T-cell (primary cell): ENCODE measurements around the gene XXYLT1. TPM values are rescaled to one million over a fixed set of nuclear protein-coding genes. Genes with fewer than 3 reads are reported as not detected.

Source experiments
- ATAC-seq, 4 experiments: fragments of 200-7000 bp in 3 of 4; fragments of 150-1000 bp in 1 of 4; cut with Tn5 transposase; replicated peaks in 1 of 4; 1 replicate in 3 of 4; 2 replicates in 1 of 4; pipeline ENCODE4 v1.10.0; 2021; ENCODE audit warnings: moderate library complexity in 3 of 4, mild to moderate bottlenecking in 2 of 4, moderate number of reproducible peaks in 1 of 4
- CTCF ChIA-PET, 2 donors: fragments of 300-600 bp; sonication (Branson Sonifier 250); formaldehyde crosslinking; loops; one replicate each; lab custom pipeline; 2022; ENCODE audit warnings: antibody characterized with exemption in 2 of 2; lab: Charles Lee
- POLR2A ChIA-PET, 2 donors: fragments of 300-600 bp; sonication (Branson Sonifier 250); formaldehyde crosslinking; loops; one replicate each; lab custom pipeline; 2022; ENCODE audit warnings: antibody characterized with exemption in 2 of 2; lab: Charles Lee
- DNase-seq, 35 experiments: peaks; one replicate each; pipeline versions ENCODE4 v3.0.0 to v3.0.0-alpha.2; 2013 to 2023
- H3K27ac ChIP-seq: one replicate; pipeline ENCODE4 v1.5.1; 2013; ENCODE audit warnings: low read length
- H3K27me3 ChIP-seq, 2 experiments: replicated peaks in 1 of 2; 1 replicate in 1 of 2; 2 replicates in 1 of 2; pipeline versions ENCODE4 v1.6.1 to v1.7.0; 2013; ENCODE audit warnings: low read length in 1 of 2, mixed read lengths in 1 of 2; ENCODE audit not compliant: control insufficient read depth in 2 of 2, insufficient read depth in 2 of 2; ENCODE audit errors: extremely low read depth in 1 of 2
- H3K36me3 ChIP-seq, 2 donors: 1 replicate in 1 of 2; 2 replicates in 1 of 2; pipeline versions ENCODE4 v1.6.1 to v1.7.0; 2013; ENCODE audit warnings: low read length in 1 of 2; ENCODE audit not compliant: control insufficient read depth in 2 of 2, insufficient read depth in 1 of 2; ENCODE audit errors: extremely low read depth in 1 of 2
- H3K4me1 ChIP-seq, 2 experiments: 1 replicate in 1 of 2; 2 replicates in 1 of 2; pipeline versions ENCODE4 v1.6.1 to v1.7.0; 2013; ENCODE audit warnings: low read length in 2 of 2, mixed read lengths in 1 of 2; ENCODE audit not compliant: insufficient read depth in 2 of 2, control insufficient read depth in 1 of 2; ENCODE audit errors: extremely low read depth in 1 of 2
- H3K4me3 ChIP-seq, 2 donors: 1 replicate in 1 of 2; 2 replicates in 1 of 2; pipeline versions ENCODE4 v1.5.1 to v1.7.0; 2013; ENCODE audit warnings: mild to moderate bottlenecking in 2 of 2, low read length in 1 of 2, moderate library complexity in 1 of 2; ENCODE audit not compliant: control insufficient read depth in 1 of 2; ENCODE audit errors: extremely low read depth in 1 of 2
- H3K9me3 ChIP-seq: 2 replicates; pipeline ENCODE4 v1.7.0; 2013
- H3K27ac Mint-ChIP-seq, 2 donors: one replicate each; pipeline ENCODE4 v1.8.0; 2020 to 2021; ENCODE audit warnings: mild to moderate bottlenecking in 2 of 2, mixed read lengths in 2 of 2
- H3K27me3 Mint-ChIP-seq, 2 donors: one replicate each; pipeline ENCODE4 v1.8.0; 2021 to 2022; ENCODE audit warnings: mixed read lengths in 2 of 2
- H3K36me3 Mint-ChIP-seq: one replicate; pipeline ENCODE4 v1.8.0; 2021; ENCODE audit warnings: mixed read lengths
- H3K4me1 Mint-ChIP-seq, 3 donors: one replicate each; pipeline ENCODE4 v1.8.0; 2020 to 2022; ENCODE audit warnings: mixed read lengths in 3 of 3, mild to moderate bottlenecking in 1 of 3
- H3K4me3 Mint-ChIP-seq, 3 donors: one replicate each; pipeline ENCODE4 v1.8.0; 2020 to 2022; ENCODE audit warnings: mild to moderate bottlenecking in 3 of 3, mixed read lengths in 3 of 3, moderate library complexity in 3 of 3
- H3K9me3 Mint-ChIP-seq, 3 donors: one replicate each; pipeline ENCODE4 v1.8.0; 2020 to 2022; ENCODE audit warnings: mixed read lengths in 3 of 3
- WGBS: methylation state at CpG from one replicate; pipeline ENCODE4 v1.1.5; 2013; ENCODE audit warnings: missing lambda C conversion rate; ENCODE audit not compliant: insufficient coverage; 5-methylcytosine and 5-hydroxymethylcytosine counted together
- total RNA-seq, 35 experiments: library from RNA in 6 of 35; stranded (reverse) in 6 of 35; fragments of 120-200 nt in 1 of 35; gene quantifications; one replicate each; pipeline versions ENCODE4 v1.2.1 to v1.2.4 and lab custom pipeline; 2013 to 2026

The XXYLT1 gene
- total RNA-seq, 5 donors from 2014 or later (not counting 1 experiment from before 2014, with no cell fraction given): 4.6 to 9.1 (median 5.7) TPM

- Histone ChIP-seq H3K36me3 (no peaks in the 10 kb centered on the region), H3K9me3 (no peaks in the 10 kb centered on the region), H3K27ac (no peak overlapping the region), H3K4me1 (no peaks in the 10 kb centered on the region), H3K27me3 (peaks cover 0 to 30% of the 10 kb centered on the region in 2 experiments), H3K4me3 (no peak overlapping the region)
- no peak for ATAC-seq
- H3K27ac Mint-ChIP-seq: no peak overlapping the region
- DNase-seq: no peak
- no peaks in the 10 kb centered on the region for H3K9me3 Mint-ChIP-seq
- ChIA-PET CTCF (no interaction called here), POLR2A (no interaction called here)
- 87% methylated on average over 18 of the region's 18 CpGs for WGBS
- no peaks in the 10 kb centered on the region for H3K36me3 Mint-ChIP-seq
- H3K27me3 Mint-ChIP-seq: peaks cover 7 to 14% of the 10 kb centered on the region in 2 donors
- no peaks in the 10 kb centered on the region for H3K4me1 Mint-ChIP-seq
- no peak overlapping the region for H3K4me3 Mint-ChIP-seq
These were observed 210.2 kb downstream of the XXYLT1 start for GRCh38 chr3:195060531-195061291.

DNA sequence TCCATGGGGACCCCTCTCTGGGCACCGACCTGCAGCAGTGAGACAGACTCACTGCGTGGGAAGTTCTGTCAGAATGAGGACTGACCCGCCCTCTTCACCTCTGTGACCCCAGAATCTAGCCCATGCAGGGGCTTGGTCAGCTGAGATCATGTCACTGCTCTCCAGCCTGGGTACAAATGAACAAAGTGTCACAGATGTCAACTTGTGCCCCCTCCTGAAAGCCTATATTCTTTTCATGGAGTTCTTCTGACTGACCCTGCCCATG, 210.8 kb downstream of the XXYLT1 start:
- Mint-ChIP-seq H3K4me1 (no peaks in the 10 kb centered on the region), H3K36me3 (no peaks in the 10 kb centered on the region), H3K9me3 (no peaks in the 10 kb centered on the region), H3K27me3 (peaks cover 7 to 20% of the 10 kb centered on the region in 2 donors), H3K27ac (no peak overlapping the region), H3K4me3 (no peak overlapping the region)
- no peaks in the 10 kb centered on the region for H3K36me3 ChIP-seq
- peaks cover 0 to 32% of the 10 kb centered on the region in 2 experiments for H3K27me3 ChIP-seq
- H3K27ac ChIP-seq: no peak overlapping the region
- no peaks in the 10 kb centered on the region for H3K4me1 ChIP-seq
- H3K9me3 ChIP-seq: no peaks in the 10 kb centered on the region
- CTCF ChIA-PET: no interaction called here
- no peak overlapping the region for H3K4me3 ChIP-seq
- no peak for DNase-seq
- POLR2A ChIA-PET: no interaction called here
- WGBS: 88% methylated on average over 3 of the region's 3 CpGs
- no peak for ATAC-seq

DNA sequence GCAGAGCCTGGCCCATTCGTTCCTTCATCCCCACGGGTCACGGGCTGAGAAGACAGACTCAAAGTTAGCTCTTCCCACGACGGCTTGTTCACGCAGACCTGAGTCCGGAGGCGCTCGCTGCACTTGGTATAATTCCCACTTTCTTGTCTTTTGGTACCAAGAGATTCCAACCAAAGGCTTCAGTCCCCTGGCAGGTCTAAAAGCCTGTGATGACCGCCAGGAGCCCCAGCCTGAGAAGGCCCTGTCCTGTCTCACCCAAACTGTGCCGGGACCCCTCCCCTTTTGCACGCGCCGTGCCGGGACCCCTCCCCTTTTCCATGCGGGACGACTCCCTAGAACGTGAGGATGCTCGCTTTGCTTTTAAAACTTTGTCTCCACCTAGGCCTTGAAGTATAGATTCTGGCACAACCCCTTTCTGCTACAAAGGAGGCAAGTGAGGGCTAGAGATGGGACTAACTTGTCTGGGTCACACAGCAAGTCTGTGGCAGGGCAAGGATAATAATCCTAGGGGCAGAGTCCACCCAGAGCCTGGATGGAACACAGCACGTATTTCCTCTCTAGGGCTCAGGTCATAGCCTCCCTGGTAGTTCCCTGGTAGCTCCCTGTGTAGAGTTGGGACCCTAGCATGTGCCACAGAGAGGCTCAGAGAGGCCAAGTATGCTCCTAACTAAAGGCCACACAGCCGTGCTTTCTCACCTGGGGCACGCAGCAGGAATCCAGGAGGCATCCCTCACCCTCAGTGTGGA, 211.3 kb downstream of the XXYLT1 start:
- ATAC-seq (no peak), DNase-seq (no peak)
- no peaks in the 10 kb centered on the region for H3K9me3 Mint-ChIP-seq
- Histone ChIP-seq H3K9me3 (no peaks in the 10 kb centered on the region), H3K36me3 (no peaks in the 10 kb centered on the region), H3K27me3 (peaks cover 0 to 32% of the 10 kb centered on the region in 2 experiments), H3K4me1 (no peaks in the 10 kb centered on the region), H3K4me3 (no peak overlapping the region), H3K27ac (no peak overlapping the region)
- H3K4me3 Mint-ChIP-seq: no peak overlapping the region
- ChIA-PET POLR2A (no interaction called here), CTCF (no interaction called here)
- H3K27me3 Mint-ChIP-seq: peaks cover 7 to 25% of the 10 kb centered on the region in 2 donors
- H3K36me3 Mint-ChIP-seq: no peaks in the 10 kb centered on the region
- H3K4me1 Mint-ChIP-seq: no peaks in the 10 kb centered on the region
- 80% methylated on average over 17 of the region's 22 CpGs for WGBS
- no peak overlapping the region for H3K27ac Mint-ChIP-seq

DNA sequence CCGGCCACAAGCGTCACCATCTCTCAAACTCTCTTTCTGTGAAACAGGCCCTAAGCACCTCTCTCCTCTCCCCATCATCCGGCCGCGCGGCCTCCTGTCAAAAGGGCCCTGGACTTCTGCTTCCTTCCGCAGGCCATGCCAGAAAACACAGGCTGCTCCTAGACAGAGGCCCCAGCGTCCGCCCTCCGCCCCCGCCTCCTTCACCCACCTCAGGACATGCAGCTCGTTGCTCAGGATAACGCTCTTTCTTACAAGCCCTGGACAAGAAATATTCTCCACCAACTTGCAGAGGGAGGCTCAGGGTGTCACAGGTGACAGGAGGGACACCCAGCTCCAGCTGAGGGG, 212.0 kb downstream of the XXYLT1 start:
- Mint-ChIP-seq H3K27me3 (peaks cover 7 to 28% of the 10 kb centered on the region in 2 donors), H3K4me3 (no peak overlapping the region), H3K36me3 (no peaks in the 10 kb centered on the region), H3K27ac (no peak overlapping the region), H3K9me3 (no peaks in the 10 kb centered on the region), H3K4me1 (no peaks in the 10 kb centered on the region)
- Histone ChIP-seq H3K4me1 (no peaks in the 10 kb centered on the region), H3K4me3 (no peak overlapping the region), H3K27ac (no peak overlapping the region), H3K36me3 (no peaks in the 10 kb centered on the region), H3K27me3 (peaks cover 0 to 32% of the 10 kb centered on the region in 2 experiments), H3K9me3 (no peaks in the 10 kb centered on the region)
- 56% methylated on average over 7 of the region's 13 CpGs for WGBS
- ATAC-seq (no peak), DNase-seq (no peak)
- ChIA-PET POLR2A (no interaction called here), CTCF (no interaction called here)

GRCh38 chr3:195058336-195059005, 212.5 kb downstream of the XXYLT1 start:
- DNase-seq (no peak), ATAC-seq (no peak)
- H3K27ac Mint-ChIP-seq: no peak overlapping the region
- ChIA-PET POLR2A (no interaction called here), CTCF (no interaction called here)
- no peaks in the 10 kb centered on the region for H3K36me3 Mint-ChIP-seq
- H3K4me3 Mint-ChIP-seq: no peak overlapping the region
- H3K27me3 ChIP-seq: peaks cover 0 to 32% of the 10 kb centered on the region in 2 experiments
- no peaks in the 10 kb centered on the region for H3K9me3 Mint-ChIP-seq
- no peak overlapping the region for H3K27ac ChIP-seq
- 83% methylated on average over 9 of the region's 15 CpGs for WGBS
- no peaks in the 10 kb centered on the region for H3K4me1 Mint-ChIP-seq
- H3K9me3 ChIP-seq: no peaks in the 10 kb centered on the region
- H3K36me3 ChIP-seq: no peaks in the 10 kb centered on the region
- H3K4me3 ChIP-seq: no peak overlapping the region
- no peaks in the 10 kb centered on the region for H3K4me1 ChIP-seq
- H3K27me3 Mint-ChIP-seq: peaks cover 7 to 30% of the 10 kb centered on the region in 2 donors

- Mint-ChIP-seq H3K36me3 (no peaks in the 10 kb centered on the region), H3K4me1 (no peaks in the 10 kb centered on the region), H3K4me3 (no peak overlapping the region), H3K27ac (no peak overlapping the region), H3K27me3 (peaks cover 7 to 33% of the 10 kb centered on the region in 2 donors), H3K9me3 (no peaks in the 10 kb centered on the region)
- ChIA-PET CTCF (no interaction called here), POLR2A (no interaction called here)
- no peak overlapping the region for H3K4me3 ChIP-seq
- no peaks in the 10 kb centered on the region for H3K4me1 ChIP-seq
- ATAC-seq (no peak), DNase-seq (no peak)
- peaks cover 0 to 32% of the 10 kb centered on the region in 2 experiments for H3K27me3 ChIP-seq
- no CpG with 5 or more reads among the region's 7 CpGs for WGBS
- H3K9me3 ChIP-seq: no peaks in the 10 kb centered on the region
- no peak overlapping the region for H3K27ac ChIP-seq
- no peaks in the 10 kb centered on the region for H3K36me3 ChIP-seq
These were observed 213.2 kb downstream of the XXYLT1 start for GRCh38 chr3:195057716-195058115.
